HEK293 (cell line): ENCODE results near the gene PLXNA2.

ENCODE experiments used
- FEZF1 ChIP-seq: fragments of 450-650 bp; formaldehyde crosslinking; IDR thresholded peaks from 2 replicates; pipeline ENCODE4 v1.5.1; 2016; ENCODE audit warnings: missing biosample characterization, missing genetic modification characterization
- GLIS1 ChIP-seq: fragments of 450-650 bp; formaldehyde crosslinking; IDR thresholded peaks from 2 replicates; pipeline ENCODE4 v1.5.1; 2016; ENCODE audit warnings: missing biosample characterization, missing genetic modification characterization
- OSR2 ChIP-seq: fragments of 450-650 bp; formaldehyde crosslinking; IDR thresholded peaks from 2 replicates; pipeline ENCODE4 v1.5.1; 2016; ENCODE audit warnings: missing biosample characterization, missing genetic modification characterization
- SP7 ChIP-seq: fragments of 450-650 bp; formaldehyde crosslinking; IDR thresholded peaks from 2 replicates; pipeline ENCODE4 v1.5.1; 2016; ENCODE audit warnings: missing biosample characterization, missing genetic modification characterization
- ZBTB48 ChIP-seq: fragments of 450-650 bp; formaldehyde crosslinking; IDR thresholded peaks from 2 replicates; pipeline ENCODE4 v1.5.1; 2016; ENCODE audit warnings: missing biosample characterization, missing genetic modification characterization
- ZFP69B ChIP-seq: fragments of 450-650 bp; formaldehyde crosslinking; IDR thresholded peaks from 2 replicates; pipeline ENCODE4 v1.5.1; 2016; ENCODE audit warnings: missing biosample characterization, missing genetic modification characterization
- ZNF133 ChIP-seq: fragments of 450-650 bp; formaldehyde crosslinking; IDR thresholded peaks from 2 replicates; pipeline ENCODE4 v1.5.1; 2016; ENCODE audit warnings: missing biosample characterization, missing genetic modification characterization
- ZNF16 ChIP-seq: fragments of 450-650 bp; formaldehyde crosslinking; IDR thresholded peaks from 2 replicates; pipeline ENCODE4 v1.5.1; 2016; ENCODE audit warnings: low read depth, missing biosample characterization, missing genetic modification characterization
- ZNF18 ChIP-seq: fragments of 450-650 bp; formaldehyde crosslinking; IDR thresholded peaks from 2 replicates; pipeline ENCODE4 v1.5.1; 2016; ENCODE audit warnings: missing biosample characterization, missing genetic modification characterization
- ZNF341 ChIP-seq: fragments of 450-650 bp; formaldehyde crosslinking; IDR thresholded peaks from 2 replicates; pipeline ENCODE4; 2016; ENCODE audit warnings: low read depth, missing biosample characterization, missing genetic modification characterization
- ZNF366 ChIP-seq: fragments of 450-650 bp; formaldehyde crosslinking; conservative IDR thresholded peaks from 2 replicates; pipeline ENCODE4 v1.5.1; 2016; ENCODE audit warnings: missing biosample characterization, missing genetic modification characterization
- ZNF423 ChIP-seq: fragments of 450-650 bp; formaldehyde crosslinking; IDR thresholded peaks from 2 replicates; pipeline ENCODE4 v1.5.1; 2016; ENCODE audit warnings: missing biosample characterization, missing genetic modification characterization
- ZNF426 ChIP-seq: fragments of 450-650 bp; formaldehyde crosslinking; IDR thresholded peaks from 2 replicates; pipeline ENCODE4 v1.5.1; 2017; ENCODE audit warnings: missing biosample characterization, missing genetic modification characterization, mild to moderate bottlenecking, inconsistent platforms, moderate library complexity
- ZNF501 ChIP-seq: fragments of 450-650 bp; formaldehyde crosslinking; IDR thresholded peaks from 2 replicates; pipeline ENCODE4 v1.5.1; 2016; ENCODE audit warnings: missing biosample characterization, missing genetic modification characterization
- ZNF600 ChIP-seq: fragments of 450-650 bp; formaldehyde crosslinking; IDR thresholded peaks from 2 replicates; pipeline ENCODE4 v1.5.1; 2016; ENCODE audit warnings: missing biosample characterization, missing genetic modification characterization
- ZNF76 ChIP-seq: fragments of 450-650 bp; formaldehyde crosslinking; IDR thresholded peaks from 2 replicates; pipeline ENCODE4; 2016; ENCODE audit warnings: low read depth, missing biosample characterization, missing genetic modification characterization, borderline replicate concordance
- ZNF768 ChIP-seq: fragments of 450-650 bp; formaldehyde crosslinking; IDR thresholded peaks from 2 replicates; pipeline ENCODE4 v1.5.1; 2018; ENCODE audit warnings: missing biosample characterization, mild to moderate bottlenecking, missing genetic modification characterization
- ZXDB ChIP-seq: fragments of 450-650 bp; formaldehyde crosslinking; IDR thresholded peaks from 2 replicates; pipeline ENCODE4 v1.5.1; 2016; ENCODE audit warnings: missing biosample characterization, missing genetic modification characterization
- TF ChIP-seq, protein P1 (sequence below): fragments of 450-650 bp; formaldehyde crosslinking; IDR thresholded peaks from 2 replicates; pipeline ENCODE4 v1.5.1; 2016; ENCODE audit warnings: missing biosample characterization, missing genetic modification characterization
- TF ChIP-seq, protein P2 (sequence below): fragments of 450-650 bp; formaldehyde crosslinking; IDR thresholded peaks from 2 replicates; pipeline ENCODE4 v1.5.1; 2017; ENCODE audit warnings: missing biosample characterization, missing genetic modification characterization
- TF ChIP-seq, protein P3 (sequence below): fragments of 450-650 bp; formaldehyde crosslinking; IDR thresholded peaks from 2 replicates; pipeline ENCODE4 v1.5.1; 2016; ENCODE audit warnings: missing biosample characterization, missing genetic modification characterization
- TF ChIP-seq, protein P4 (sequence below): fragments of 450-650 bp; IDR thresholded peaks from 2 replicates; pipeline ENCODE4 v1.5.1; 2018; ENCODE audit warnings: missing biosample characterization, missing genetic modification characterization

Gene PLXNA2

GRCh38 chr1:208203127-208203847 is 40.9 kb downstream of the PLXNA2 start (continued):
- TF ChIP-seq, protein P1, sequence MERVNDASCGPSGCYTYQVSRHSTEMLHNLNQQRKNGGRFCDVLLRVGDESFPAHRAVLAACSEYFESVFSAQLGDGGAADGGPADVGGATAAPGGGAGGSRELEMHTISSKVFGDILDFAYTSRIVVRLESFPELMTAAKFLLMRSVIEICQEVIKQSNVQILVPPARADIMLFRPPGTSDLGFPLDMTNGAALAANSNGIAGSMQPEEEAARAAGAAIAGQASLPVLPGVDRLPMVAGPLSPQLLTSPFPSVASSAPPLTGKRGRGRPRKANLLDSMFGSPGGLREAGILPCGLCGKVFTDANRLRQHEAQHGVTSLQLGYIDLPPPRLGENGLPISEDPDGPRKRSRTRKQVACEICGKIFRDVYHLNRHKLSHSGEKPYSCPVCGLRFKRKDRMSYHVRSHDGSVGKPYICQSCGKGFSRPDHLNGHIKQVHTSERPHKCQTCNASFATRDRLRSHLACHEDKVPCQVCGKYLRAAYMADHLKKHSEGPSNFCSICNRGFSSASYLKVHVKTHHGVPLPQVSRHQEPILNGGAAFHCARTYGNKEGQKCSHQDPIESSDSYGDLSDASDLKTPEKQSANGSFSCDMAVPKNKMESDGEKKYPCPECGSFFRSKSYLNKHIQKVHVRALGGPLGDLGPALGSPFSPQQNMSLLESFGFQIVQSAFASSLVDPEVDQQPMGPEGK (tag by site-specific recombination), result peak; percentile 72; the same call in 1 of the 2 replicates
- TF ChIP-seq ZNF768 (tag by site-specific recombination) (0 out of 2 replicates have a peak, but pooled peaks have one; percentile 63), ZBTB48 (tag by site-specific recombination) (peak; percentile 95), ZNF76 (no peak; the same call in 1 of the 2 replicates), ZNF426 (tag by site-specific recombination) (no peak), ZNF600 (tag by site-specific recombination) (peak; percentile 98), GLIS1 (peak; percentile 66), ZNF423 (tag by site-specific recombination) (peak; percentile 85), SP7 (tag by site-specific recombination) (peak; percentile 48; the same call in 1 of the 2 replicates), OSR2 (peak; percentile 96), ZNF16 (tag by site-specific recombination) (no peak), ZNF18 (tag by site-specific recombination) (peak; percentile 59; the same call in 1 of the 2 replicates), FEZF1 (peak; percentile 69), ZNF341 (peak; percentile 84), ZFP69B (0 out of 2 replicates have a peak, but pooled peaks have one; percentile 10), ZXDB (tag by site-specific recombination) (peak; percentile 41; the same call in 1 of the 2 replicates), ZNF133 (tag by site-specific recombination) (no peak), ZNF366 (tag by site-specific recombination) (peak; percentile 57), ZNF501 (tag by site-specific recombination) (0 out of 2 replicates have a peak, but pooled peaks have one; percentile 28)
- TF ChIP-seq, protein P2, sequence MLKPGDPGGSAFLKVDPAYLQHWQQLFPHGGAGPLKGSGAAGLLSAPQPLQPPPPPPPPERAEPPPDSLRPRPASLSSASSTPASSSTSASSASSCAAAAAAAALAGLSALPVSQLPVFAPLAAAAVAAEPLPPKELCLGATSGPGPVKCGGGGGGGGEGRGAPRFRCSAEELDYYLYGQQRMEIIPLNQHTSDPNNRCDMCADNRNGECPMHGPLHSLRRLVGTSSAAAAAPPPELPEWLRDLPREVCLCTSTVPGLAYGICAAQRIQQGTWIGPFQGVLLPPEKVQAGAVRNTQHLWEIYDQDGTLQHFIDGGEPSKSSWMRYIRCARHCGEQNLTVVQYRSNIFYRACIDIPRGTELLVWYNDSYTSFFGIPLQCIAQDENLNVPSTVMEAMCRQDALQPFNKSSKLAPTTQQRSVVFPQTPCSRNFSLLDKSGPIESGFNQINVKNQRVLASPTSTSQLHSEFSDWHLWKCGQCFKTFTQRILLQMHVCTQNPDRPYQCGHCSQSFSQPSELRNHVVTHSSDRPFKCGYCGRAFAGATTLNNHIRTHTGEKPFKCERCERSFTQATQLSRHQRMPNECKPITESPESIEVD (tag by site-specific recombination), result no peak
- TF ChIP-seq, protein P3, sequence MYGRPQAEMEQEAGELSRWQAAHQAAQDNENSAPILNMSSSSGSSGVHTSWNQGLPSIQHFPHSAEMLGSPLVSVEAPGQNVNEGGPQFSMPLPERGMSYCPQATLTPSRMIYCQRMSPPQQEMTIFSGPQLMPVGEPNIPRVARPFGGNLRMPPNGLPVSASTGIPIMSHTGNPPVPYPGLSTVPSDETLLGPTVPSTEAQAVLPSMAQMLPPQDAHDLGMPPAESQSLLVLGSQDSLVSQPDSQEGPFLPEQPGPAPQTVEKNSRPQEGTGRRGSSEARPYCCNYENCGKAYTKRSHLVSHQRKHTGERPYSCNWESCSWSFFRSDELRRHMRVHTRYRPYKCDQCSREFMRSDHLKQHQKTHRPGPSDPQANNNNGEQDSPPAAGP (tag by site-specific recombination), result peak; percentile 54; the same call in 1 of the 2 replicates
- TF ChIP-seq, protein P4, sequence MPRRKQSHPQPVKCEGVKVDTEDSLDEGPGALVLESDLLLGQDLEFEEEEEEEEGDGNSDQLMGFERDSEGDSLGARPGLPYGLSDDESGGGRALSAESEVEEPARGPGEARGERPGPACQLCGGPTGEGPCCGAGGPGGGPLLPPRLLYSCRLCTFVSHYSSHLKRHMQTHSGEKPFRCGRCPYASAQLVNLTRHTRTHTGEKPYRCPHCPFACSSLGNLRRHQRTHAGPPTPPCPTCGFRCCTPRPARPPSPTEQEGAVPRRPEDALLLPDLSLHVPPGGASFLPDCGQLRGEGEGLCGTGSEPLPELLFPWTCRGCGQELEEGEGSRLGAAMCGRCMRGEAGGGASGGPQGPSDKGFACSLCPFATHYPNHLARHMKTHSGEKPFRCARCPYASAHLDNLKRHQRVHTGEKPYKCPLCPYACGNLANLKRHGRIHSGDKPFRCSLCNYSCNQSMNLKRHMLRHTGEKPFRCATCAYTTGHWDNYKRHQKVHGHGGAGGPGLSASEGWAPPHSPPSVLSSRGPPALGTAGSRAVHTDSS, result 0 out of 2 replicates have a peak, but pooled peaks have one; percentile 21
